GM21447 (cell line): ENCODE data around the gene ANKRA2.

Source experiments
- ATAC-seq: cut with Tn5 transposase; IDR thresholded peaks from one replicate; pipeline ENCODE4 v1.9.1; 2021; ENCODE audit not compliant: unreplicated experiment

The ANKRA2 gene

GRCh38 chr5:73565139-73565968 lies at the start of gene ANKRA2, which contains the start of gene UTP15:
Gene ANKRA2 (minus strand): TSS chr5:73565639. CDS start chr5:73562881, 2,758 bp downstream.
Gene UTP15 (plus strand): TSS chr5:73565743. CDS start chr5:73567345, 1,602 bp downstream.
- peak; percentile 95 for ATAC-seq

GRCh38 chr5:73615085-73615484 lies 49.6 kb upstream of the ANKRA2 start:
- no peak for ATAC-seq

GRCh38 chr5:73612799-73613198 lies 47.4 kb upstream of the ANKRA2 start:
- ATAC-seq = no peak

- no peak for ATAC-seq
Measured at GRCh38 chr5:73607228-73607627, 41.8 kb upstream of the ANKRA2 start.

- no peak for ATAC-seq
Measured at GRCh38 chr5:73606206-73606753, 40.8 kb upstream of the ANKRA2 start.

GRCh38 chr5:73605223-73606087 lies 40.0 kb upstream of the ANKRA2 start:
- ATAC-seq = no peak

- ATAC-seq = no peak
Measured at GRCh38 chr5:73603998-73604397, 38.6 kb upstream of the ANKRA2 start.

GRCh38 chr5:73599380-73599779 lies 33.9 kb upstream of the ANKRA2 start:
- ATAC-seq = no peak

- ATAC-seq = no peak
Measured at GRCh38 chr5:73596705-73597328, 31.4 kb upstream of the ANKRA2 start.

- no peak for ATAC-seq
Measured at GRCh38 chr5:73592551-73592950, 27.1 kb upstream of the ANKRA2 start.

- no peak for ATAC-seq
Measured at GRCh38 chr5:73591698-73592501, 26.5 kb upstream of the ANKRA2 start.

- ATAC-seq = no peak
Measured at GRCh38 chr5:73591102-73591695, 25.8 kb upstream of the ANKRA2 start.

- peak; percentile 78 for ATAC-seq
Measured at GRCh38 chr5:73587923-73588322, 22.5 kb upstream of the ANKRA2 start.

- ATAC-seq = no peak
Measured at GRCh38 chr5:73582285-73583145, 17.1 kb upstream of the ANKRA2 start.

GRCh38 chr5:73565969-73566547 lies 619 bp upstream of the ANKRA2 start:
- peak; percentile 1 for ATAC-seq

GRCh38 chr5:73564675-73565074 lies 764 bp downstream of the ANKRA2 start:
- ATAC-seq = peak; percentile 4

- no peak for ATAC-seq
Measured at GRCh38 chr5:73564018-73564417, 1.4 kb downstream of the ANKRA2 start.

GRCh38 chr5:73558950-73559349 lies 6.5 kb downstream of the ANKRA2 start:
- ATAC-seq = no peak

- no peak for ATAC-seq
Measured at GRCh38 chr5:73552642-73553041, 12.8 kb downstream of the ANKRA2 start.
